ENCODE measurements around the gene RCL1.
A peak's percentile ranks its signal among the peaks of the same experiment; 100 is the strongest.
"Not testable (repeated sequence)": the region's sequence is repeated elsewhere in the genome, so short reads cannot be mapped to it uniquely, and the experiment has no call there.

Gene RCL1

GRCh38 chr9:4792572-4793458 is at the start of gene RCL1:
RCL1 (plus strand) TSS chr9:4792944; CDS start chr9:4793092, 148 bp downstream.
- peak; percentile 98 for DNase-seq

GRCh38 chr9:4743131-4743875 is 49.4 kb upstream of the RCL1 start:
- no peak for DNase-seq

- DNase-seq: peak; percentile 15
Observed at GRCh38 chr9:4746278-4747030, 46.3 kb upstream of the RCL1 start.

GRCh38 chr9:4748612-4749011 is 44.1 kb upstream of the RCL1 start:
- DNase-seq: no peak

- DNase-seq: peak; percentile 44
Observed at GRCh38 chr9:4750023-4750673, 42.6 kb upstream of the RCL1 start.

- not testable (repeated sequence) for DNase-seq
Observed at GRCh38 chr9:4754530-4754929, 38.2 kb upstream of the RCL1 start.

- no peak for DNase-seq
Observed at GRCh38 chr9:4755026-4755609, 37.6 kb upstream of the RCL1 start.

- no peak for DNase-seq
Observed at GRCh38 chr9:4756420-4756819, 36.3 kb upstream of the RCL1 start.

- no peak for DNase-seq
Observed at GRCh38 chr9:4760122-4760521, 32.6 kb upstream of the RCL1 start.

- peak; percentile 85 for DNase-seq
Observed at GRCh38 chr9:4762108-4762885, 30.4 kb upstream of the RCL1 start.

GRCh38 chr9:4762886-4763541 is 29.7 kb upstream of the RCL1 start:
- DNase-seq: no peak

- no peak for DNase-seq
Observed at GRCh38 chr9:4764033-4764432, 28.7 kb upstream of the RCL1 start.

GRCh38 chr9:4768681-4769080 is 24.1 kb upstream of the RCL1 start:
- DNase-seq: no peak

GRCh38 chr9:4769321-4770080 is 23.2 kb upstream of the RCL1 start:
- peak; percentile 26 for DNase-seq

- no peak for DNase-seq
Observed at GRCh38 chr9:4771788-4772187, 21.0 kb upstream of the RCL1 start.

GRCh38 chr9:4774209-4774608 is 18.5 kb upstream of the RCL1 start:
- DNase-seq: no peak

- DNase-seq: not testable (repeated sequence)
Observed at GRCh38 chr9:4774958-4775357, 17.8 kb upstream of the RCL1 start.

- no peak for DNase-seq
Observed at GRCh38 chr9:4780651-4781050, 12.1 kb upstream of the RCL1 start.

- DNase-seq: no peak
Observed at GRCh38 chr9:4781408-4781807, 11.3 kb upstream of the RCL1 start.

GRCh38 chr9:4783191-4783590 is 9.6 kb upstream of the RCL1 start:
- DNase-seq: not testable (repeated sequence)
